PC-9 (cell line): ENCODE results near the gene NCKIPSD. TPM values are rescaled to one million over a fixed set of nuclear protein-coding genes. Genes with fewer than 3 reads are reported as not detected.

Source experiments
- BruUV-seq: library from RNA; stranded (reverse); fragments of 400-500 nt; replicated peaks from 2 replicates; lab custom pipeline; 2021; lab: Mats Ljungman, UMichigan
- CTCF ChIA-PET: fragments of 300-600 bp; sonication (Branson Sonifier 250); formaldehyde crosslinking; loops from one replicate; lab custom pipeline; 2022; ENCODE audit warnings: antibody characterized with exemption; lab: Charles Lee
- POLR2A ChIA-PET: fragments of 300-600 bp; sonication (Branson Sonifier 250); formaldehyde crosslinking; loops from one replicate; lab custom pipeline; 2022; ENCODE audit warnings: antibody characterized with exemption; ENCODE audit not compliant: unreplicated experiment; lab: Charles Lee
- DNase-seq, 2 experiments: peaks; one replicate each; pipeline versions ENCODE4 v3.0.0 to v3.0.0-alpha.2; 2015 to 2022; ENCODE audit warnings: mixed read lengths in 1 of 2
- H2AFZ ChIP-seq: fragments of 200-600 bp; sonication (generic); 2 replicates; pipeline ENCODE4 v1.8.1; 2017; ENCODE audit warnings: antibody characterized with exemption
- H3F3A ChIP-seq: fragments of 200-600 bp; sonication (generic); 2 replicates; pipeline ENCODE4 v1.8.1; 2017; ENCODE audit warnings: antibody characterized with exemption, mild to moderate bottlenecking, low read depth; ENCODE audit not compliant: insufficient read depth
- H3K27ac ChIP-seq: fragments of 200-600 bp; sonication (generic); 2 replicates; pipeline ENCODE4 v1.6.1; 2016; ENCODE audit warnings: mixed run types
- H3K27me3 ChIP-seq: fragments of 200-600 bp; sonication (generic); 2 replicates; pipeline ENCODE4 v1.6.1; 2016; ENCODE audit warnings: low read depth, mixed run types; ENCODE audit not compliant: insufficient read depth
- H3K36me3 ChIP-seq: fragments of 200-600 bp; sonication (generic); 2 replicates; pipeline ENCODE4 v1.6.1; 2016; ENCODE audit warnings: low read depth, mixed run types
- H3K4me1 ChIP-seq: fragments of 200-600 bp; sonication (generic); replicated peaks from 2 replicates; pipeline ENCODE4 v1.6.1; 2016; ENCODE audit warnings: mixed run types; ENCODE audit not compliant: insufficient read depth
- H3K4me2 ChIP-seq: fragments of 200-600 bp; sonication (generic); 2 replicates; pipeline ENCODE4 v1.6.1; 2017; ENCODE audit warnings: mixed run types
- H3K4me3 ChIP-seq: fragments of 200-600 bp; sonication (generic); 2 replicates; pipeline ENCODE4 v1.6.1; 2016; ENCODE audit warnings: mixed run types
- H3K79me2 ChIP-seq: fragments of 200-600 bp; sonication (generic); 2 replicates; pipeline ENCODE4 v1.6.1; 2017; ENCODE audit warnings: low read depth, mixed run types
- H3K9me2 ChIP-seq: fragments of 200-600 bp; sonication (generic); 2 replicates; pipeline ENCODE4 v1.8.1; 2017; ENCODE audit warnings: mild to moderate bottlenecking; ENCODE audit not compliant: insufficient read depth
- H3K9me3 ChIP-seq: fragments of 200-600 bp; sonication (generic); 2 replicates; pipeline ENCODE4 v1.8.1; 2016; ENCODE audit warnings: low read depth; ENCODE audit not compliant: insufficient read depth
- H4K20me1 ChIP-seq: fragments of 200-600 bp; sonication (generic); 2 replicates; pipeline ENCODE4 v1.8.1; 2017; ENCODE audit not compliant: insufficient read depth
- CTCF ChIP-seq: fragments of 200-600 bp; sonication (generic); conservative IDR thresholded peaks from 2 replicates; pipeline ENCODE4 v1.6.1; 2017; ENCODE audit warnings: mixed run types, antibody characterized with exemption, mild to moderate bottlenecking, moderate library complexity
- EZH2 ChIP-seq: fragments of 200-600 bp; sonication (generic); IDR thresholded peaks from 2 replicates; pipeline ENCODE4 v1.8.0; 2017; ENCODE audit warnings: antibody characterized with exemption, low read depth
- intact Hi-C: fragments of 100-400 bp; cut with micrococcal nuclease; formaldehyde crosslinking; loops from one replicate; pipeline ENCODE4 v1.10.0; 2022; ENCODE audit not compliant: unreplicated experiment
- total RNA-seq: library from RNA; stranded (reverse); gene quantifications from 2 replicates; pipeline ENCODE4 v1.2.3, GENCODE V29; 2021

The NCKIPSD gene
- total RNA-seq, 1 experiment from 2014 or later: 53.3 TPM

DNA sequence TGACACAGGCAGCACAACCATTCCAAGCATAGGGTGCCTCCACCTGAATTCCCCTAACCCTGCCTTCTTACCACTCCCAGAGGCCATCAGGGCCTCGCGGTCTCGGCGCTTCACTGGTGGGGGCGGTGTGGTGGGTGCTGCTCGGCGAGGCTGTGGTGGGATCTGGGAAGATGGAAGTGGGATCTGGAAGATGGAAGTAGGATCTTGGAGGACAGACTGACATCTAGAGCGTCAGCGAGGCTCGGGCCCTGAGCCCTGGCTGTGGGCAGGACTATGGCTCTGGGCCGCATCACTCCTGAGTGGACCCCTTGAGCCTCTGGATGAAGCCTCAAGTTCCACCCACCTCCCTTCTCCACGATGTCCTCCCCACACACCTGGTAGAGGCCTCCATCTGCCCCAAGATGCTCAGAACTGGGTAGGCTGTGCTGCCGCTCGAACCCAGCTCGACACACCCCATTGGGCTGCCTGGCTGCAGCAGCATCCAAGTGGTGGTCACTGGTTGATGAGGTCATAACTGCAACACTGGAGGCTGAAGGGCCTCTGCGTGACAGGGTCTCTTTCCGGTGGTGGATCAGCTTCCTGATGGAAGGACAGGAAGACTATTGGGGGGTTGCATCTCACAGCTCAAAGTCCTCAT is 3.6 kb downstream of the NCKIPSD start:
- no peak overlapping the region for H2AFZ ChIP-seq
- H3K79me2 ChIP-seq: peaks cover 21% of the 10 kb centered on the region
- BruUV-seq: no TSS peak
- H3K4me1 ChIP-seq: peaks cover 17% of the 10 kb centered on the region
- no peak overlapping the region for H3K4me3 ChIP-seq
- TF ChIP-seq CTCF: no peak
- H3K27ac ChIP-seq: no peak overlapping the region
- no peaks in the 10 kb centered on the region for H3K9me2 ChIP-seq
- peaks cover 6% of the 10 kb centered on the region for H3F3A ChIP-seq
- no peaks in the 10 kb centered on the region for H3K9me3 ChIP-seq
- POLR2A ChIA-PET: no interaction called here
- no peak overlapping the region for H3K4me2 ChIP-seq
- intact Hi-C loops: loop anchor here (2.0 kb wide), 2 partner anchors 17 to 281 kb away; no protein-coding TSS in a partner anchor
- no peaks in the 10 kb centered on the region for H3K27me3 ChIP-seq
- H3K36me3 ChIP-seq: no peaks in the 10 kb centered on the region
- H4K20me1 ChIP-seq: no peaks in the 10 kb centered on the region; the same call in 1 of the 2 replicates
- DNase-seq: no peak
- CTCF ChIA-PET: no interaction called here

- H3K4me3 ChIP-seq: no peak overlapping the region
Measured at GRCh38 chr3:48681541-48681880, 4.2 kb downstream of the NCKIPSD start.

DNA sequence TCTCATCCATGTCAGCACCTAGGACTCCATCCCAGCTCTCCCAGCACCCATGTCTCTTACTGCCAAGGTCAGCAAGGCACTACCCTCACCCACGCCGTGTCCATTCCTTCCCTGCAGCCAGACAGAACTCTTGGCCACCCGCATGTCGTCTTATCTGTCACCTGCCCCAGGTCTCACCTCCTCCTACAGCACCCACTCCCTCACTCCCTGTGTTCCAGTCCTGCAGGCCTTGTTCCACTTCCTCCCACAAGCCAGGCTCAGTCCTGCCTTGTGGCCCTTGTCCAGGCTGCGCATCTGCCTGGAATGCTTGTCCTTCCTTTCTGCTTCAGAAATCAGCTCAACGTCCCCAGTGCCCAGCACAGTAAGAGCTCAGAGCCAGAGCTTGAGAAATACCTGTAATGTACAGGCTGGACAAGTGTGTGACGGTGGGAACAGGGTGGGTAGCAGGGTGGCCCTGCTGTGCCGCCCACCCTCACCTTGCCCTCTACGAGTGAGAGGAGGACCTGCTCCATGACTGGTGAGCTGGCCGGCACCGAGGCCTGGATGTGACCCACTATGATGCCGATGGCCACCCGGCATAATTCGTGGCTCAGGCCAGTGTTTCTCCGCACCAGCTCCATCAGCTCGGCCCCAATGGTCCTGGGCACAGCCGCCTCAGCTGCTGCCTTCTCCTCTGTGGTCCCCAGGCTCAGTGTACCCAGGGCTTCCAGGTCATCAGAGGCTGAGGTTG is 4.7 kb downstream of the NCKIPSD start:
- no peaks in the 10 kb centered on the region for H3K9me2 ChIP-seq
- H3K9me3 ChIP-seq: no peaks in the 10 kb centered on the region
- TF ChIP-seq EZH2: no peak
- TF ChIP-seq CTCF: no peak
- no peaks in the 10 kb centered on the region for H3F3A ChIP-seq
- no peaks in the 10 kb centered on the region for H3K36me3 ChIP-seq
- H3K79me2 ChIP-seq: peaks cover 21% of the 10 kb centered on the region
- no TSS peak for BruUV-seq
- no peak overlapping the region for H3K27ac ChIP-seq
- H3K27me3 ChIP-seq: no peaks in the 10 kb centered on the region
- H4K20me1 ChIP-seq: no peaks in the 10 kb centered on the region; the same call in 1 of the 2 replicates
- no peak overlapping the region for H3K4me2 ChIP-seq
- H3K4me3 ChIP-seq: no peak overlapping the region
- H2AFZ ChIP-seq: no peak overlapping the region
- ChIA-PET CTCF (no interaction called here), POLR2A (no interaction called here)
- DNase-seq: no peak
- intact Hi-C loops: no loop called here
- H3K4me1 ChIP-seq: peaks cover 17% of the 10 kb centered on the region

More at GRCh38 chr3:48681541-48681880, 4.2 kb downstream of the NCKIPSD start:
- H3K27ac ChIP-seq: no peak overlapping the region
- H4K20me1 ChIP-seq: no peaks in the 10 kb centered on the region; the same call in 1 of the 2 replicates
- peaks cover 17% of the 10 kb centered on the region for H3K4me1 ChIP-seq
- intact Hi-C loops: no loop called here
- no peak overlapping the region for H3K4me2 ChIP-seq
- H2AFZ ChIP-seq: no peak overlapping the region
- H3K36me3 ChIP-seq: no peaks in the 10 kb centered on the region
- no peak for DNase-seq
- POLR2A ChIA-PET: no interaction called here
- peaks cover 3% of the 10 kb centered on the region for H3F3A ChIP-seq
- H3K79me2 ChIP-seq: peaks cover 21% of the 10 kb centered on the region
- H3K9me2 ChIP-seq: no peaks in the 10 kb centered on the region
- CTCF ChIA-PET: no interaction called here
- TF ChIP-seq CTCF: no peak
- no peak for TF ChIP-seq EZH2
- no TSS peak for BruUV-seq
- no peaks in the 10 kb centered on the region for H3K27me3 ChIP-seq
- H3K9me3 ChIP-seq: no peaks in the 10 kb centered on the region
